Calu3 (cell line): ENCODE data around the gene PARVB. TPM values are rescaled to one million over a fixed set of nuclear protein-coding genes. Genes with fewer than 3 reads are reported as not detected.
A peak's percentile ranks its signal among the peaks of the same experiment; 100 is the strongest.

Source experiments
- BruUV-seq: library from RNA; stranded (reverse); fragments of 400-500 nt; replicated peaks from 2 replicates; lab custom pipeline; 2021; lab: Mats Ljungman, UMichigan
- CTCF ChIA-PET: fragments of 300-600 bp; sonication (Branson Sonifier 250); formaldehyde crosslinking; loops from one replicate; lab custom pipeline; 2022; ENCODE audit warnings: antibody characterized with exemption; lab: Charles Lee
- DNase-seq: peaks from one replicate; pipeline ENCODE4 v3.0.0; 2022
- H3K27ac Mint-ChIP-seq: one replicate; pipeline ENCODE4 v1.8.0; 2022; ENCODE audit warnings: mixed read lengths; ENCODE audit not compliant: unreplicated experiment
- H3K27me3 Mint-ChIP-seq: one replicate; pipeline ENCODE4 v1.8.0; 2022; ENCODE audit warnings: mixed read lengths; ENCODE audit not compliant: unreplicated experiment
- H3K36me3 Mint-ChIP-seq: one replicate; pipeline ENCODE4 v1.8.0; 2022; ENCODE audit warnings: mild to moderate bottlenecking, moderate library complexity, mixed read lengths; ENCODE audit not compliant: insufficient read depth, unreplicated experiment
- H3K4me1 Mint-ChIP-seq: one replicate; pipeline ENCODE4 v1.8.0; 2022; ENCODE audit warnings: mild to moderate bottlenecking, low read depth, mixed read lengths; ENCODE audit not compliant: unreplicated experiment
- H3K4me3 Mint-ChIP-seq: one replicate; pipeline ENCODE4 v1.8.0; 2022; ENCODE audit warnings: mild to moderate bottlenecking, low read depth, moderate library complexity, mixed read lengths; ENCODE audit not compliant: unreplicated experiment
- H3K9me3 Mint-ChIP-seq: one replicate; pipeline ENCODE4 v1.8.0; 2022; ENCODE audit warnings: low read depth, mixed read lengths; ENCODE audit not compliant: unreplicated experiment
- intact Hi-C: fragments of 100-400 bp; cut with micrococcal nuclease; formaldehyde crosslinking; loops from one replicate; pipeline ENCODE4 v1.10.0; 2022; ENCODE audit not compliant: unreplicated experiment
- total RNA-seq: library from RNA; stranded (reverse); gene quantifications from 2 replicates; pipeline ENCODE4 v1.2.3, GENCODE V29; 2022
- TF ChIP-seq, protein P1 (sequence below): fragments of 200-600 bp; IDR thresholded peaks from one replicate; pipeline ENCODE4 v1.8.0; 2022; ENCODE audit warnings: antibody characterized with exemption; ENCODE audit not compliant: unreplicated experiment

The PARVB gene
- total RNA-seq, 1 experiment from 2014 or later: 15.6 TPM

DNA sequence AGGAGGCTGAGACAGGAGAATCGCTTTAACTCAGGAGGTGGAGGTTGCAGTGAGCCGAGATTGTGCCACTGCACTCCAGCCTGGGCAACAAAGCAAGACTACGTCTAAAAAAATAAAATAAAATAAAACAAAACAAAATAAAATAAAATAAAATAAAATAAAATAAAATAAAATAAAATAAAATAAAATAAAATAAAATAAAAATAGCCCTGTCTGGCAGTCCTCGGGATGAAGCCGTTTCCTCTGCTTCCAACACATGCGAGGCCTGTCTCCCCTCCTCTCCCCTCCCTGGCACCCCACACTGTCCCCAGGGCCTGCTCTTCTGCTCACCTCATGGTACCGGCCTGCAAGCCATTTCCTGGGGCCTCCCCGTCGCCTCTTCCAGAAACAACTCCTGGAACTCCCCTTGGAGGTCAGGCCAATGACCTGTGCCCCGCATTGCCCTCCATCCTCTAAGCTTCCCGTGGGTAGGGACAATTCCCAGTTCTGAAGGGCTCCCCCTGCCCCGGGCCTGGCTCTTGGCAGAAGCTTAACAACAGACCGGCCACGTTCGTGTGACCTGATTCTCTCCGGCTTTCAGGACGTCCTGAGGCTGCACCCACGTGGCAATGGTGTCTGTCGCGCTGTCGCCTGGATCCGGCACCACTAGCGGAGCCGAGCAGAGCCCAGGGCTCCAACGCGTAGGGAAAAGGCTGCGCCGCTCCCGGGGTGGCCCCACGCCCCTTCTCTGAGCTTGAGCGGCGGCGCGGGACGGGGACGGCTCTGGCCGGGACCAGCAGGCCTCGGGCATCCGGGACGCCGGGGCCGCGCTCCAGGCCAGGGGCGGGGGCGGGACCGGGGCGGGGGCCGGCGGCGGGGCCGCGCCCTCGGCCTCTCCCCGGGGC is 456 bp upstream of the PARVB start:
- Mint-ChIP-seq H3K27me3 (no peaks in the 10 kb centered on the region), H3K27ac (peak overlapping the region; percentile 66), H3K36me3 (peaks cover 7% of the 10 kb centered on the region), H3K9me3 (no peaks in the 10 kb centered on the region), H3K4me3 (peak overlapping the region; percentile 81), H3K4me1 (peaks cover 17% of the 10 kb centered on the region)
- intact Hi-C loops: no loop called here
- CTCF ChIA-PET: interaction anchor here (0.9 kb wide), 1 partner anchor 57 kb away, joined by 4 read pairs; no protein-coding TSS in a partner anchor
- no TSS peak for BruUV-seq
- TF ChIP-seq, protein P1, sequence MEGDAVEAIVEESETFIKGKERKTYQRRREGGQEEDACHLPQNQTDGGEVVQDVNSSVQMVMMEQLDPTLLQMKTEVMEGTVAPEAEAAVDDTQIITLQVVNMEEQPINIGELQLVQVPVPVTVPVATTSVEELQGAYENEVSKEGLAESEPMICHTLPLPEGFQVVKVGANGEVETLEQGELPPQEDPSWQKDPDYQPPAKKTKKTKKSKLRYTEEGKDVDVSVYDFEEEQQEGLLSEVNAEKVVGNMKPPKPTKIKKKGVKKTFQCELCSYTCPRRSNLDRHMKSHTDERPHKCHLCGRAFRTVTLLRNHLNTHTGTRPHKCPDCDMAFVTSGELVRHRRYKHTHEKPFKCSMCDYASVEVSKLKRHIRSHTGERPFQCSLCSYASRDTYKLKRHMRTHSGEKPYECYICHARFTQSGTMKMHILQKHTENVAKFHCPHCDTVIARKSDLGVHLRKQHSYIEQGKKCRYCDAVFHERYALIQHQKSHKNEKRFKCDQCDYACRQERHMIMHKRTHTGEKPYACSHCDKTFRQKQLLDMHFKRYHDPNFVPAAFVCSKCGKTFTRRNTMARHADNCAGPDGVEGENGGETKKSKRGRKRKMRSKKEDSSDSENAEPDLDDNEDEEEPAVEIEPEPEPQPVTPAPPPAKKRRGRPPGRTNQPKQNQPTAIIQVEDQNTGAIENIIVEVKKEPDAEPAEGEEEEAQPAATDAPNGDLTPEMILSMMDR: no peak
- peak; percentile 58 for DNase-seq

GRCh38 chr22:44025171-44026065 is 1.3 kb downstream of the PARVB start:
- intact Hi-C loops: no loop called here
- no peak overlapping the region for H3K27ac Mint-ChIP-seq
- no peaks in the 10 kb centered on the region for H3K9me3 Mint-ChIP-seq
- H3K4me1 Mint-ChIP-seq: peaks cover 17% of the 10 kb centered on the region
- CTCF ChIA-PET: no interaction called here
- TF ChIP-seq, protein P1: no peak
- no peak for DNase-seq
- peak overlapping the region; percentile 81 for H3K4me3 Mint-ChIP-seq
- H3K36me3 Mint-ChIP-seq: peaks cover 7% of the 10 kb centered on the region
- H3K27me3 Mint-ChIP-seq: no peaks in the 10 kb centered on the region
- TSS peak; percentile 42 for BruUV-seq

GRCh38 chr22:44026066-44026629 is 2.0 kb downstream of the PARVB start:
- no peaks in the 10 kb centered on the region for H3K27me3 Mint-ChIP-seq
- TF ChIP-seq, protein P1: no peak
- peaks cover 17% of the 10 kb centered on the region for H3K4me1 Mint-ChIP-seq
- BruUV-seq: no TSS peak
- H3K36me3 Mint-ChIP-seq: peaks cover 7% of the 10 kb centered on the region
- DNase-seq: no peak
- no peaks in the 10 kb centered on the region for H3K9me3 Mint-ChIP-seq
- CTCF ChIA-PET: interaction anchor here (0.6 kb wide), 2 partner anchors 11 to 574 kb away, joined by 3 to 5 read pairs; no protein-coding TSS in a partner anchor
- no peak overlapping the region for H3K4me3 Mint-ChIP-seq
- no peak overlapping the region for H3K27ac Mint-ChIP-seq
- intact Hi-C loops: no loop called here
